Uterus (tissue), 2 donors: ENCODE data around the gene DDX59.

Source experiments
- CTCF ChIP-seq, 4 experiments: fragments of 200-600 bp in 2 of 4; fragments of 450-650 bp in 2 of 4; sonication (generic) in 2 of 4; IDR thresholded peaks; one replicate each; pipeline ENCODE4 v1.5.1; 2016 to 2019; ENCODE audit warnings: antibody characterized with exemption in 4 of 4, mild to moderate bottlenecking in 2 of 4, moderate library complexity in 1 of 4
- POLR2A ChIP-seq, 2 donors: fragments of 450-650 bp; IDR thresholded peaks; one replicate each; pipeline ENCODE4 v1.6.1; 2016; ENCODE audit warnings: antibody characterized with exemption in 2 of 2, mild to moderate bottlenecking in 1 of 2, moderate library complexity in 1 of 2

- TF ChIP-seq CTCF (IDR thresholded peaks at IDR 0.05) (no peak), POLR2A (IDR thresholded peaks at IDR 0.05) (no peak)
These were observed 33.0 kb downstream of the DDX59 start for GRCh38 chr1:200636681-200637080.
